Neural cell (in vitro differentiated cells): ENCODE measurements around the gene OR6J1. TPM values are rescaled to one million over a fixed set of nuclear protein-coding genes. Genes with fewer than 3 reads are reported as not detected.

Experiments
- H2AFZ ChIP-seq: fragments of 200-600, 300-800 bp; sonication (generic), shearing (Covaris generic); 2 replicates; pipeline ENCODE4 v1.6.0; 2014; ENCODE audit warnings: low read depth, mild to moderate bottlenecking, antibody characterized with exemption, low read length, moderate library complexity
- H3F3A ChIP-seq: fragments of 200-600 bp; shearing (Covaris generic); 2 replicates; pipeline ENCODE4 v1.6.1; 2016; ENCODE audit warnings: mild to moderate bottlenecking, moderate library complexity, mixed read lengths, antibody characterized with exemption, low read length; ENCODE audit not compliant: insufficient read depth, poor library complexity, severe bottlenecking
- H3K27ac ChIP-seq: fragments of 200-600, 300-800 bp; sonication (generic), shearing (Covaris generic); 2 replicates; pipeline ENCODE4 v1.5.1; 2014; ENCODE audit warnings: mild to moderate bottlenecking, low read length, moderate library complexity
- H3K27me3 ChIP-seq: fragments of 300-800, 200-600 bp; sonication (generic), shearing (Covaris generic); 2 replicates; pipeline ENCODE4 v1.6.0; 2014; ENCODE audit warnings: mild to moderate bottlenecking, low read depth, low read length, moderate library complexity; ENCODE audit not compliant: insufficient read depth
- H3K36me3 ChIP-seq: fragments of 300-800, 200-600 bp; sonication (generic), shearing (Covaris generic); 2 replicates; pipeline ENCODE4 v1.5.1; 2014; ENCODE audit warnings: mild to moderate bottlenecking, antibody characterized with exemption, low read length, moderate library complexity; ENCODE audit not compliant: insufficient read depth
- H3K4me2 ChIP-seq: fragments of 300-800, 200-600 bp; sonication (generic), shearing (Covaris generic); 2 replicates; pipeline ENCODE4 v1.6.0; 2014; ENCODE audit warnings: mild to moderate bottlenecking, low read length
- H3K4me3 ChIP-seq: fragments of 300-800, 200-600 bp; sonication (generic), shearing (Covaris generic); 2 replicates; pipeline ENCODE4 v1.5.1; 2014; ENCODE audit warnings: mild to moderate bottlenecking, low read length, moderate library complexity
- H3K79me2 ChIP-seq: fragments of 200-600 bp; shearing (Covaris generic); replicated peaks from 2 replicates; pipeline ENCODE4 v1.6.0; 2014; ENCODE audit warnings: mild to moderate bottlenecking, low read length, moderate library complexity; ENCODE audit not compliant: insufficient read depth
- H3K9ac ChIP-seq: fragments of 300-800, 200-600 bp; sonication (generic), shearing (Covaris generic); 2 replicates; pipeline ENCODE4 v1.6.1; 2016; ENCODE audit warnings: mild to moderate bottlenecking, low read length, mixed read lengths
- H3K9me2 ChIP-seq: fragments of 200-600 bp; shearing (Covaris generic); 2 replicates; pipeline ENCODE4 v1.6.1; 2016; ENCODE audit warnings: mild to moderate bottlenecking, low read length, mixed read lengths; ENCODE audit not compliant: insufficient read depth
- H3K9me3 ChIP-seq: fragments of 200-600, 300-800 bp; sonication (generic), shearing (Covaris generic); 2 replicates; pipeline ENCODE4 v1.6.1; 2016; ENCODE audit warnings: mild to moderate bottlenecking, mixed run types, low read length, moderate library complexity, mixed read lengths
- H4K20me1 ChIP-seq: fragments of 200-600 bp; shearing (Covaris generic); 2 replicates; pipeline ENCODE4 v1.6.1; 2016; ENCODE audit warnings: mild to moderate bottlenecking, mixed run types; ENCODE audit not compliant: insufficient read depth
- EP300 ChIP-seq: fragments of 450-650 bp; conservative IDR thresholded peaks from 2 replicates; pipeline ENCODE4 v1.6.1; 2014; ENCODE audit warnings: antibody characterized with exemption, mild to moderate bottlenecking, moderate library complexity; ENCODE audit not compliant: poor library complexity, severe bottlenecking
- MXI1 ChIP-seq: fragments of 450-650 bp; conservative IDR thresholded peaks from 2 replicates; pipeline ENCODE4 v1.6.1; 2014; ENCODE audit warnings: antibody characterized with exemption, mild to moderate bottlenecking; ENCODE audit not compliant: poor library complexity, severe bottlenecking
- RAD21 ChIP-seq: fragments of 450-650 bp; conservative IDR thresholded peaks from 2 replicates; pipeline ENCODE4 v1.6.1; 2014; ENCODE audit warnings: antibody characterized with exemption, mild to moderate bottlenecking, moderate library complexity
- SMC3 ChIP-seq: fragments of 450-650 bp; conservative IDR thresholded peaks from 2 replicates; pipeline ENCODE4 v1.6.1; 2014; ENCODE audit warnings: antibody characterized with exemption, mild to moderate bottlenecking, moderate library complexity; ENCODE audit not compliant: poor library complexity
- TAF1 ChIP-seq: IDR thresholded peaks from 2 replicates; pipeline ENCODE4 v1.6.1; 2012; ENCODE audit warnings: low read depth
- polyA plus RNA-seq: library from polyadenylated mRNA; depleted of rRNA; stranded (reverse); fragments of >200 nt; gene quantifications from 2 replicates; pipeline ENCODE4 v1.2.3, GENCODE V29; 2014
- TF ChIP-seq, protein P1 (sequence below): fragments of 450-650 bp; IDR thresholded peaks from 2 replicates; pipeline ENCODE4 v1.5.1; 2014; ENCODE audit warnings: antibody characterized with exemption, mild to moderate bottlenecking, moderate library complexity; ENCODE audit not compliant: poor library complexity, severe bottlenecking

The OR6J1 gene
- polyA plus RNA-seq, 1 donor from 2014 or later = not detected

DNA sequence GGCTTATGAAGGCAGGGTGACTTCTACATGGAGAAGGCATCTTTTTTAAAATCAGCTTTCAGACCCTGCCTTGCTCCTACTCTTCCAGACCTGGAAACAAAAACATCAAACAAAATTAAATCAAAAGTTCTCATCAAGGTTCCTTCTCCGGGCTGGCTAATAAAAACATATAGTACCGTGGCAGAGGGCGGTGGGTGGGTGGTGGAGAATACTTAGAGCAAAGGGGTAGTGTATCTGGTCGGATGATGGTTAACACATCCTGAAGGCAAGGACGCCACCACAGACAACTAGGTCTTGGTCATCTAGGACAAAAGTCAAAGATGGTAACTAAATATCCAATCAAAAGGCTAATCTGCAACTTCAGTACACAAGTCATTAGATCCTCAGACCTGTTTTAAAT, 56.9 kb downstream of the OR6J1 start:
- H3K27ac ChIP-seq = no peak overlapping the region
- H3K27me3 ChIP-seq = no peaks in the 10 kb centered on the region
- H2AFZ ChIP-seq = no peak overlapping the region
- H3K4me3 ChIP-seq = peak overlapping the region; percentile 80
- no peak overlapping the region for H3K9ac ChIP-seq
- no peak overlapping the region for H3K4me2 ChIP-seq
- no peak for TF ChIP-seq SMC3
- TF ChIP-seq, protein P1, sequence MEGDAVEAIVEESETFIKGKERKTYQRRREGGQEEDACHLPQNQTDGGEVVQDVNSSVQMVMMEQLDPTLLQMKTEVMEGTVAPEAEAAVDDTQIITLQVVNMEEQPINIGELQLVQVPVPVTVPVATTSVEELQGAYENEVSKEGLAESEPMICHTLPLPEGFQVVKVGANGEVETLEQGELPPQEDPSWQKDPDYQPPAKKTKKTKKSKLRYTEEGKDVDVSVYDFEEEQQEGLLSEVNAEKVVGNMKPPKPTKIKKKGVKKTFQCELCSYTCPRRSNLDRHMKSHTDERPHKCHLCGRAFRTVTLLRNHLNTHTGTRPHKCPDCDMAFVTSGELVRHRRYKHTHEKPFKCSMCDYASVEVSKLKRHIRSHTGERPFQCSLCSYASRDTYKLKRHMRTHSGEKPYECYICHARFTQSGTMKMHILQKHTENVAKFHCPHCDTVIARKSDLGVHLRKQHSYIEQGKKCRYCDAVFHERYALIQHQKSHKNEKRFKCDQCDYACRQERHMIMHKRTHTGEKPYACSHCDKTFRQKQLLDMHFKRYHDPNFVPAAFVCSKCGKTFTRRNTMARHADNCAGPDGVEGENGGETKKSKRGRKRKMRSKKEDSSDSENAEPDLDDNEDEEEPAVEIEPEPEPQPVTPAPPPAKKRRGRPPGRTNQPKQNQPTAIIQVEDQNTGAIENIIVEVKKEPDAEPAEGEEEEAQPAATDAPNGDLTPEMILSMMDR = no peak
- no peak for TF ChIP-seq RAD21
- peaks cover 5% of the 10 kb centered on the region for H3F3A ChIP-seq
- H3K9me2 ChIP-seq = no peaks in the 10 kb centered on the region
- H3K36me3 ChIP-seq = no peaks in the 10 kb centered on the region
- H3K9me3 ChIP-seq = no peaks in the 10 kb centered on the region
- H4K20me1 ChIP-seq = no peaks in the 10 kb centered on the region
- peaks cover 46% of the 10 kb centered on the region for H3K79me2 ChIP-seq

DNA sequence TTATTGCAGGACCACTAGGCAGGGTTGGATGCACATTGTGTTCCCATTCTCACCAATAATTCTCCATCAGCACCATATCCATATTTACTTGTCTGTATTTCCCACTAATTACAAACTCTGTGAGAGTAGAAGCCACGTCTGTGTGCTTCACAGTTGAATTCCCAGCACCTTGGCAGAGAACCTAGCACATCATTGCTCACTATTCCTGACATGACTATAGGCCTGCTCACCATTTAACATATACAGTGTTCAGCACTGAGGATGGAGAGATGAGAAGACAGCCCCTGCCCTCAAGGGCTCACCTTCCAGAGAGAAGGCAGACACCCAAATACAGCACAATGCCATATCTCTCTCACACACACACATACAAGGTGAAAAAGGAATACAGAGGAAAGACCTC, 60.2 kb downstream of the OR6J1 start:
- Histone ChIP-seq H3K27ac (no peak overlapping the region), H2AFZ (no peak overlapping the region), H3F3A (no peaks in the 10 kb centered on the region), H4K20me1 (no peaks in the 10 kb centered on the region), H3K9ac (no peak overlapping the region), H3K4me3 (no peak overlapping the region), H3K9me2 (no peaks in the 10 kb centered on the region), H3K9me3 (no peaks in the 10 kb centered on the region), H3K27me3 (no peaks in the 10 kb centered on the region), H3K79me2 (peaks cover 62% of the 10 kb centered on the region), H3K36me3 (no peaks in the 10 kb centered on the region), H3K4me2 (no peak overlapping the region)
- no peak for TF ChIP-seq MXI1
- no peak for TF ChIP-seq SMC3
- TF ChIP-seq, protein P1 = no peak
- TF ChIP-seq TAF1 = no peak
- TF ChIP-seq EP300 = no peak

Other genes starting within 250 kb of the OR6J1 start
- gene DAD1, start 55.1 kb downstream of the OR6J1 start, polyA plus RNA-seq = 297 and 369 TPM in 2 replicates
- gene ABHD4, start 46.1 kb downstream of the OR6J1 start, polyA plus RNA-seq = 2.6 and 3.0 TPM in 2 replicates
- 60.7 and 76.1 TPM in 2 replicates for gene OXA1L, start 122.3 kb upstream of the OR6J1 start, polyA plus RNA-seq
- gene SLC7A7, start 171.1 kb upstream of the OR6J1 start, polyA plus RNA-seq = not detected in 2 replicates
- 87.9 and 161 TPM in 2 replicates for gene MRPL52, start 185.5 kb upstream of the OR6J1 start, polyA plus RNA-seq
- gene MMP14, start 192.2 kb upstream of the OR6J1 start, polyA plus RNA-seq = 0.30 and 1.5 TPM in 2 replicates
- 0.22 and 1.1 TPM in 2 replicates for gene LRP10, start 227.4 kb upstream of the OR6J1 start, polyA plus RNA-seq
- gene REM2, start 238.9 kb upstream of the OR6J1 start, polyA plus RNA-seq = 28.6 and 31.1 TPM in 2 replicates